SH-SY5Y (cell line): ENCODE results near the gene TASL.

Experiments
- GATA2 ChIP-seq: IDR thresholded peaks from 2 replicates; pipeline ENCODE4 v1.6.1; 2011; ENCODE audit warnings: mild to moderate bottlenecking, low read depth, low read length
- GATA3 ChIP-seq: IDR thresholded peaks from 2 replicates; pipeline ENCODE4 v1.6.1; 2011; ENCODE audit warnings: low read depth, mild to moderate bottlenecking, low read length, moderate library complexity

GRCh38 chrX:30620980-30621618, 43.5 kb upstream of the TASL start:
- TF ChIP-seq GATA2 = no peak
- TF ChIP-seq GATA3 = no peak
